HG03095 (cell line): Measurements from ENCODE around the gene RPL27.
"Not testable (repeated sequence)": the region's sequence is repeated elsewhere in the genome, so short reads cannot be mapped to it uniquely, and the experiment has no call there.

Experiments
- ATAC-seq: cut with Tn5 transposase; IDR thresholded peaks from one replicate; pipeline ENCODE4 v1.9.1; 2021; ENCODE audit warnings: moderate library complexity; ENCODE audit not compliant: unreplicated experiment

Gene RPL27

DNA sequence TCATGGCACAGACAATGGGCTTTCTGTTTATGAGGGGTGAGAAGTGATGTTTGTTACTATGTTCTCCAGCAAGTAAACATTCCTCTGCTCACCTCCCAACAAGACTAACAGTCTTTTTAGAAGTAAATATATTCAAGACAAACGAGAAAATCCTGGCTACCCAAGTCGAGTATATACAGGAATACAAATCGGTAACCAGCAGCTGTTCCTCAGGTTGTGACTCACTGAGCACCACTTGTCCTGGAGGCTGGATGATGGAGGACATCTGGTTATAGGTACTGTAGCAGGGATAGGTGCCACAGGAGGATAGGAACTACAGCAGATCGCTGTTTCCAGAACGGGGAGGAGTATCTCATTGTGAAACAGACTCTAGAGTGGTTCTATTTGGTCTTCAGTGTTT is 5.3 kb upstream of the RPL27 start:
- ATAC-seq = no peak

DNA sequence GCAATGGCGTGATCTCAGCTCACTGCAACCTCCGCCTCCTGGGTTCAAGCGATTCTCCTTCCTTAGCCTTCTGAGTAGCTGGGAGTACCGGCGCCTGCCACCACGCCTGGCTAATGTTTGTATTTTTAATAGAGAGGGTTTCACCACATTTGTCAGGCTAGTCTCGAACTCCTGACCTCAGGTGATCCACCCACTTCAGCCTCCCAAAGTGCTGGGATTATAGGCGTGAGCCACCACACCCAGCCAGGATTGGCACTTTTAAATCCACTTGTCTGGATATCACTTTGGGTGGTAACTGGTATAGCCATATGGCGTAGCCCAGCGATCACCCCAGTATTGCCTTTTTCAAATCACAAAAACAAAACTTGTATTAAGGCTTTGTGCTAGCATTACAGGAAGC is 4.3 kb upstream of the RPL27 start:
- not testable (repeated sequence) for ATAC-seq

DNA sequence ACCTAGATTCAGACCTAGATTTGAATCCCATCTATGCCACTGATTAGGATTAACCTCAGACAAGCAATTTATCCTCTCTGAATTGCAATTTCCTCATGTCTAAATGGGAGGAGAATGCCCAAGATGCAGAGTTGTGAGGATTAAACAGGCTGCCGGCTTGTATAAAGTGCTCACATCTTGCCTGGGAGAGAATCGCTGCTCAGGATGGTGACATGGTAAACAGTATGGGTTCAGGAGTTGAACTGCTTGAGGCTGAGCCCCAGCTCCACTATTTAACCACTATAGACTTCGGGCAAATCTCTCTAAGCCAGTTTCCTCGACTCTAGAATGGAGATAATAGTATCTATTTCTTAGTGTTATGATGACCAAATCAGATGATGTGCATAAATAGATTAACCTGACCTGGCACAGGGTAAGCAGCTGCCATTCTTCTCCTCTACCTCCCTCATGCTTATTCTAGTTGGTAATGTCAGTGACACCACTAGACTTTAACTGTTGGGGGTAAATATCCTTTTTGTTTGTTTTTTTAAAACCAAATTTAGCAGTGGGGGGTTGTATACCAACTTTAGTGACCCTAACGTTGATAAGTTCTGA is 732 bp upstream of the RPL27 start:
- no peak for ATAC-seq

DNA sequence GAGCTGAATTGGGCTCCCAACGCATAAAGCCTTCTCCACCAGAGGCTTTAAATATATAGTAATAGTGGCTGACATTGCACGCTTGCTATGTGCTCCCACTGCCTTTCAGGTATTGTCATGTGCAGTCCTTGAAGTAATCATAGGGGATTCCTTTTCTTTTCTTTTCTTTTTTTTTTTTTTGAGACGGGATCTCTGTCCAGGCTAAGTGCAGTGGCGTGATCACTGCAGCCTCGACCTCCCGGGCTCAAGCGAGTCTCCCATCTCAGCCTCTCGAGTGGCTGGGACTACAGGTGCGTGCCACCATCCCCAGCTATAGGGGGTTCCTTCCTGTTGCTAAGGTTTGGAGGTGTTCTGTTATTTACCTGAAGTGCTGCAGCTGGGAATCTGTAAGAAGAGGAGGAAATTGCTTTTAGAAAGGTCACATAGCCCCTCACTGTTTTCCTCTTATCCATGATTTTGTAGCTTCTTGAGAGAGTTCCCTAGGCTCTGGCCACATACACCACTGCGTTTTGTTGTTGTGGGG is 845 bp downstream of the RPL27 start:
- ATAC-seq = no peak

DNA sequence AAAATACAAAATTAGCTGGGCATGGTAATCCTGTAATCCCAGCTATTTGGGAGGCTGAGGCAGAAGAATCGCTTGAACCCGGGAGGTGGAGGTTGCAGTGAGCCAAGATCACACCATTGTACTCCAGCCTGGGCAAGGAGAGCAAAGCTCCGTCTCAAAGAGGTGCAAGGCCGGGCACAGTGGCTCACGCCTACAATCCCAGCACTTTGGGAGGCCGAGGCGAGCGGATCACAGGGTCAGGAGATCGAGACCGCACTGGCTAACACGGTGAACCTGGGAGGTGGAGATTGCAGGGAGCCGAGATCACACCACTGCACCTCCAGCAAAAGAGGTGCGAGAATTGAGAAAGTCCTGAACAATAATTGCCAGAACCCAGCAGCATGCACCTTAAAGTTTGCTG is 2.7 kb downstream of the RPL27 start:
- ATAC-seq = not testable (repeated sequence)

DNA sequence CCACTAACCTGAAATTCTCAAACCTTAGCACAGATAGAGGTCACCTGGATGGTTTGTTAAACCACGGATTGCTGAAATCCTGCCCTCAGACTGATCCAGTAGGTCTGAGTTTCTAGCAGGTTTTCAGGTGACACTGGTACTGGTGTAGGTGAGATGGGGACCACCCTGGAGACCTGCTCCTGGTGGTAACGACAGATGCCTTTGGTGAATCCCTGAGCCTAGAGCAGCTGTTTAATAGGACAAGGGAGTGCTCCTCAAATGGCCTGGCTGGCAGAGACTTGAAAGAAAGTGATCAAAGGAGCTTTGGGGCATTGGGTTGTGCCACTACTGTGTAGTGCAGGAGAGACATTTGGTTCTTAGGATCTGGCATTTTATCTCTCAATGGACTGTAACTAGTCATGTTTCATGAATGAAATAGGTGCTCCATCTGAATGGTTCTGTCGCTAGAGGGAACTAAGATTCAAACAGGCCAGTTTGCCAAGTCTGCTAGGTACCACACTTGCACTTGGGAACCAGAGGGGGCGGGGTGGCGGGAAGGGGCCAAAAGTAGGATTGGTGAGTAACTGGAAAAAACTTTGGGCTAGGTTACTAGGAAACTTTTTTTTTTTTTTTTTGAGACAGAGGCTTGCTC is 5.4 kb downstream of the RPL27 start:
- ATAC-seq = no peak

DNA sequence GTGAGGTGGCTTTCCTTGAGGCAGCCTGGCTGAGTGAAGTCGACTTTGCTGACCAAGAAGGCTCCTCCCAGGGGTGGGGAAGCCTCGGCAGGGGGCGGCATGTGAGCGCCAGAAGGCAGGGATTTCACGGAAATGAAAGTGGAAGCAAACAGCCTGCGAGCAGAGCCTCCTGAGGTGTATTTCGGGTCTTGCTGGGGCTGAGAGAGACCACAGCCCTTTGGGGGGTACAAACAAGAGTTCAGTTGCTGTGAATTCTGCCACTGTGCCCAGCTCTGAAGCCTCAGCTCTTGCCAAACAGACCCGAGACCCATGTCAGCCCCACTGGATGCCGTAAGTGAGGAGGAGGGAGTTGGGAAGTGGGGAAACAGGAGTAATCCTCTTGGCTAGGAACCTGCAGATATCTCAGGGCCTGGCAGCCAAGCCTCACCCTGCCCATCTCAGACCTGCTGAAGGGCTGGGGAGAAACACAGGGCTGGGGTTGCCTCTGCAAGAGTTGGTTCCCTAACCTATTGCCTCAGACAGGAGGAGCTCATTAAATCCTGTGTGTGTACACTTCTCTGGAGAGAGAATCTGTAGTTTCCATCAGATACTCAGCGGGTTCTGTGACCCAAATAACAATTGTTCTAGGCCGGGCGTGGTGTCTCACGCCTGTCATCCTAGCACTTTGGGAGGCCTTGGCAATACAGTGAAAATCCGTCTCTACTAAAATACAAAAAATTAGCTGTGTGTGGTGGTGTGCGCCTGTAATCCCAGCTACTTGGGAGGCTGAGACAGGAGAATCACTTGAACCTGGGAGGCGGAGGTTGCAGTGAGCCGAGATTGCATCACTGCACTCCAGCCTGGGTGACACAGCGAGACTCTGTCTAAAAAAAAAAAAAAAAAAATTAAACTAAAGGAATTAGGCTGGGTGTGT is 8.7 kb downstream of the RPL27 start, which contains the start of gene IFI35:
Gene IFI35, plus strand, starts transcription at position 146 of the 913 bp plus-strand sequence. Its CDS starts 164 bp downstream, at position 310.
- peak; percentile 82 for ATAC-seq

DNA sequence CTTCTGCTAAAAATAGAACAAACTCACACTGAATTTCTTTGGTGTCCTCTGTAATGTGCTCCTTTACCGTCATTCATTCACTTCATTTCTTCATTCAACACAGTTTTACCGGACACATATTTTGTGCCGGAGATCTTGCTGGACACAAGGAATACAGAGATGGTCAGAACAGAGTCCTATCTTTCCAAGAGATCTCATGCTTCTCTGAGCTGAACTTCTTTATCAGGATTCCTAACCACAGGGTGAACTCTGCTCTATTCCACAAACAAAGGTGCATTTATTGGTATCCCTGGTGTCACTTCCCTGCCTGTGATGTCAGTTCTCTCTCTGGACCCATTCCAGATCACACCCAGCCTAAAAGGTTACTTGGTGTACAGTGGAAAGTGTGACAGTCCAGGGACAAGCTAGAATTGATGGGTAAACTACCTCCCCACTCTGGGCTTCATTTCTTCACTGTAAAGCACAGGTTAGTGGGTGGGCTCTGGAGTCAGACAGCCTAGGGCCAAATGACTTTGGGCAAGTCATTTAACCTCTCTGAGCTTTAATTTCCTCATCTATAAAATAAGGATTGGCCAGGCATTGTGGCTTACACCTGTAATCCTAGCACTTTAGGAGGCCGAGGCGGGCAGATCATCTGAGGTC is 12.6 kb downstream of the RPL27 start:
- ATAC-seq = no peak

DNA sequence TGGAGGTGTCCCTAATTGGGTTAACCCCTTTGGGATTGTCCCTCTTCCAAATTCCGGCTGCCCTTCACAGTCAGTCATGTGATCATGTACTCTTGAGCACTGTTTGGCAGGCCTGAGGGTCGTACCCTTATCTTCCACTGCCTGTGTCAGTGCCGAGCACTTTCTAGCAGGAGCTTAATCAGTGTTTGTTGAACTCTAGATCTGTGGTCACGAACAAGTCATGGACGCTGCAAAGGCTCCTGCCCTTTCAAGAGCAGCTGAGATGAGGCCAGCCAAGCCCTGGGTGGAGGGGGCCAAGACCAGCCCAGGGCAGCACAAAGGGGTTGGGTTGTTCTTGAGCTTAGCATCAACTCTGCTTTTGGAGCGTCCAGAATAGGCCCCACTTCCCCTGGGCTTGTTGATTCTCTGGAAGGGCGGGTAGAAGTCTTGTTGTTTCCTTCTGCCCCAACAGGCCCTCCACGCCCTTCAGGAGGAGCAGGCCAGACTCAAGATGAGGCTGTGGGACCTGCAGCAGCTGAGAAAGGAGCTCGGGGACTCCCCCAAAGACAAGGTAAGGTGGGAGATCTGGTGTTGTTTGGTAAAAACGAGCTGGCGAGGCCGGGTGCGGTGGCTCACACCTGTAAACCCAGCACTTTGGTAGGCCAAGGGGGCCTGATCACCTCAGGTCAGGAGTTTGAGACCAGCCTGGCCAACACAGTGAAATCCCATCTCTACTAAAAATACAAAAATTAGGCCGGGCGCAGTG is 13.7 kb downstream of the RPL27 start:
- no peak for ATAC-seq

DNA sequence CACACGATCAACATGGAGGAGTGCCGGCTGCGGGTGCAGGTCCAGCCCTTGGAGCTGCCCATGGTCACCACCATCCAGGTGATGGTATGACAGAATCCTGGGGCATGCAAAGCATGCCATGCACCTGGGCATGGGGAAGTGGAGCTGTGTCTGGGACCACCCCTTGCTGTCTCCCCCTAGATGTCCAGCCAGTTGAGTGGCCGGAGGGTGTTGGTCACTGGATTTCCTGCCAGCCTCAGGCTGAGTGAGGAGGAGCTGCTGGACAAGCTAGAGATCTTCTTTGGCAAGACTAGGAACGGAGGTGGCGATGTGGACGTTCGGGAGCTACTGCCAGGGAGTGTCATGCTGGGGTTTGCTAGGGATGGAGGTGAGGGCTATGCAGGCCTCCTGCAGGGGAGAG is 15.1 kb downstream of the RPL27 start:
- no peak for ATAC-seq

DNA sequence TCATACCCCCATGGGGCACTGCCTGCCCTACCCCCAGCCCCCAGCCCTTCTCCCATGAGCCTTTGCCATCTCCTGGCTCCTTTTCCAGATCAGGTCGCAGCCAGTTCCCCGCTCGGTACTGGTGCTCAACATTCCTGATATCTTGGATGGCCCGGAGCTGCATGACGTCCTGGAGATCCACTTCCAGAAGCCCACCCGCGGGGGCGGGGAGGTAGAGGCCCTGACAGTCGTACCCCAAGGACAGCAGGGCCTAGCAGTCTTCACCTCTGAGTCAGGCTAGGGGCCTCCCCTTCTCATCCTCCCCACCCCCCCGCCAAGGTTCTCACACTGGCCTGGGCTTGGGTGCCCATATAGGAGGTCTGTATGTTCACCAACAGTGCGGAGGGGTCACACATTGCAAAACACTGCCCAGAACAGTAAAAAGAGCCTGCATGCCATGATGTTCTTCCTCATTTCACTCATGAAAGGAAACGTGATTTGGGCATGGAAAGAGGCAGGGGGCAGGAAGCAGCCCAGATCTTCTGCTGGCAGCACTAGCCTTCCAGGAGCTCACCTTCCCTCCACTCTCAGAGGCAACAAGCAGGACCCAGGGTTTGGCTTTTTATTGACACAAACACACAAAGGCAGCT is 15.9 kb downstream of the RPL27 start:
- no peak for ATAC-seq

DNA sequence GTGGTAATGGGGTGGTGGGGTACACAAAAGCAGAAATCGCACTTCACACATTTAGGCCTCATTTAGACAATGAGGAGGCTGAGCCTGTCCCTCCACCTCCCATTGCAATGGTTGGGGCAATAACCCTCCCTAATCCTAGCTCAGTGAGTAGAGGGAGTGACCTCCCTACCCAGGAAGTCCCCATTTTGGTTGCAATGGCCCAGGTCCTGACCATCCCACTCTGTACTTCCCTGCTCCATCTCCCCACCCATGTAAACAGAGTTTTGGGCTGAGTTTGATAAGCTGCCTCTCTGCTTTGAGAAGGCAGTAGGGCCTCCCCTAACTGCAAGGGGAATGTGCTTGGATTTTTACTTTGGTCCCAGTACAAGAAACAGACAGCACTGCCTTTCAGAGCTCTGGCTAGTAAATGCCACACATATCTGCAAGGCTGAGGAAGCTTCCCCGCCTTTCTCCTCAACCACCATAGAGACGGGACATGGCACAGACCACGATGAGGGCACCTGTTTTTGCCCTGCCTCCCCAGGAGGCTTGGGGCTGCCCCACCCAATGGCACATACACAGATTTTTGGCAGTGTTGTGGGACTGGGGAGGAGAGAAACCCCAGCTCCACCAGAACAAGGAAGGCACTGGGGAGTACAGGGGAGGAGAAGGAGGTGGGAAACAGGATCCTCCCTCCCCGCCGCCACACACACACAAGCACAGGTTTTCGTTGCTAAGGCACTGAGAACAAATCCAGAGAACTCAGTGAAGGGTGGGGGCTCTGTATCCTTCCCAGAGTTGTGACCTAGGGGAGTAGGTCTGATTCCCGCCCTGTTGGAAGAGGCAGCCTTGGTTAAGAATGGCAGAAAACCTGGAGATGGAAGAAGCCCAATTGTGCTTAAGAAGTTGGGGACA is 16.7 kb downstream of the RPL27 start:
- ATAC-seq = no peak

DNA sequence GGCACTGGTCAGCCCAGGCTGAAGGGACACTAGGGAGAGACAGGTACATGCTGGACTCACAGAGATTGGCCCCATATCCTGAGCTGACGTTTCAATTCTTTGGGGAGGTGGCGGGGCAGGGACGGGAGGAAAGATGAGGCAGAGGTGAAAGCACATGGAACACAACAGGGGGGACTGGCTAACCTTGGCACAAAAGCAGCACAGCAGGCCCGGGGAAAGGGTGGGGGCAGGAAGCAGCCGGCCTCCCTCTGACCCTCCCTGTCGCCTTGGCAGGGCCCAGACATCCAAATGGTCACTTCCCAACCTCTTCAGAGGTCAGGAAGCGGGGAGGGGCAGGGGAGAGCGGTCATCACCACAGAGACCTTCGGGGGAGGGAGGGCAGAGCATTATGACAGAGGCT is 17.4 kb downstream of the RPL27 start:
- no peak for ATAC-seq

DNA sequence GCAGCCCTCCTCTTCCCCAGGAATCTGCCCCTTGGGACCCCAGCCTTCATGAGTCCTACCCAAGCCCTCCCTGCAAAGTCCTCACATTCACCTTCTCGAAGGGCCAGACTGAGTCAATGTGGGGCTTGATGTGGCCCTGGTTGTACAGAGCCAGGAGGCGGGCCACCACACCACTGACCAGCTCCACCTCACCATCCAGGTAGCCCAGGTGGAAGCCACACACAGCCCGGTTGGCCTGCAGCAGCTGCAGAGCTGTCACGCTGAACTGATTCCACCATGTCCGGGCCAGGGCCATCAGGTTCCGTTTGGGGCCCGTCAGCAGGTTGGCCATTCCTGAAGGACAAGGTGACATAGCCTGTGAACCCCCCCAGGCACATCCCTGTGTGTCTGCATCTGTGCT is 18.0 kb downstream of the RPL27 start:
- ATAC-seq = no peak

DNA sequence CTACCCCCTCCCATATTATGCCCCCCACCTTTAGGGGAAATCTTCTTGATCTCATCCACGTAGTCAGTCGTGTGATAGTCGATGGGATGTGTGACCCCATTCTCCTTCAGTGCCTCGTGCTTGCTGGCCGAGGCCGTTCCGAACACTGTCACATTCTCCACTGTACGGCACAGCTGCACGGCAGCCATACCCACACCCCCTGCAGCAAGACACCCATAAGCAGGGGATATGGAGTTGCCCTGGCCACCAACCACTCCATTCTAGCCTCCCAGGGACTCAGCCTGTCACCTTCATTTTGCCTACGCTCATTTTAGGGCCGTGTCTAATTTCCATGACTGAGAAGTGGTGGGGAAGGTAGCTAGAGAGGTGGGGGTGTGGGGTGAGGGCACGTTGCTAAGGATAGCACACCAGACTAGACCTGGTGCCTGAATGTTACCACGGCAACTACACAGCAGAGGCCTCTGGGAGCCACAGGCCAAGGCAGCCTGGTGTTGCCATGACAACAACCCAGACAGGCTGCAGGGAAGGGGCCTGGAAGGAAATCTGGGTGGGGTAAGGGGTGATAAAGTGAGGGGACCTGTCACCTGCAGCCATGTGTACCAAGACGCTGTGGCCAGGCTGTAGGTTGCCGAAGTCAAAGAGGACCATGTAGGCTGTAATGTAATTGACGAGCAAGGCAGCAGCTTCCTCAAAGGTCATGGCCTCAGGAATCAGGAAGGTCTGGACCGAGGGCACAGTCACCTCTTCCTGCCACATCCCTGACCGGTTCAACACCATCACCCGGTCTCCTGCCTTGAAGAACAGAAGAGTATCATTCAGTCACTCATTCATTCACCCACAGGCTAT is 20.0 kb downstream of the RPL27 start:
- no peak for ATAC-seq

DNA sequence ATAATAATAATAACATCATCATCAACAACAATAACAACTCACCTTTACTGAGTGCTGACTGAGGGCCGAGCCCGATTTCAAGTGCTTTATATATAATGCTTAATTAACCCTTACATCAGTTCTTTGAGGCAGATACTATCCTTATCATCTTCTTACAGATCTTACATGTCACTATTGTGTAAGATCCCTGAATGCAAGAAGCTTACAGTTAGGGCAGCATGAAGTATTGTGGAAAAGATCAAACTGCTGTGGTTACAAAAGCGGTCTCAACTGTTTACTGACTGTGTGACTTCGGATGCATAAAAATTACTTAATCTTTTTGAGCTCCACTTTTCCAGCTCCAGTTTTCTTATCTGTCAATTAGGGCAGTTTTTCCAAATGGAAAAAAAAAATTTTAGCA is 20.7 kb downstream of the RPL27 start:
- ATAC-seq = no peak

DNA sequence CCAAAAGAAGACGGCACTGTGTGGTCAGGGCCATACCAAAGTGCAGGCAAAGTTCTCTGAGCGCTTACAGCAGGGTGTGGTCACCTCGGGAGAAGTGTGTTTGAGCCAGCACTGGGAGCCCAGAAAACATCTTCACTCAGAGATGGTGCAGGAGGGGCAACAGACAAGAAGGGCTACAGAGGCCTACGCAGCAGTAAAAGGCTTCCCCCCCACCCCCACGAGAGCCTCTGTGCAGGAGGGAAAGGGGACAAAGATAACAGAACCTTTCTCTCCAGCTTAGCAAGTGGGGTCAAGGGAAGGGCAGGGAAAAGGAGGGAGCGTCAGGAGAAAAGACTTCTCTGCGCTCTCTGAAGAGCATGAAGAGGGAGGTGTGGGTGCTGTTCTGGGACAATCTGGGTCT is 21.2 kb downstream of the RPL27 start:
- ATAC-seq = no peak

DNA sequence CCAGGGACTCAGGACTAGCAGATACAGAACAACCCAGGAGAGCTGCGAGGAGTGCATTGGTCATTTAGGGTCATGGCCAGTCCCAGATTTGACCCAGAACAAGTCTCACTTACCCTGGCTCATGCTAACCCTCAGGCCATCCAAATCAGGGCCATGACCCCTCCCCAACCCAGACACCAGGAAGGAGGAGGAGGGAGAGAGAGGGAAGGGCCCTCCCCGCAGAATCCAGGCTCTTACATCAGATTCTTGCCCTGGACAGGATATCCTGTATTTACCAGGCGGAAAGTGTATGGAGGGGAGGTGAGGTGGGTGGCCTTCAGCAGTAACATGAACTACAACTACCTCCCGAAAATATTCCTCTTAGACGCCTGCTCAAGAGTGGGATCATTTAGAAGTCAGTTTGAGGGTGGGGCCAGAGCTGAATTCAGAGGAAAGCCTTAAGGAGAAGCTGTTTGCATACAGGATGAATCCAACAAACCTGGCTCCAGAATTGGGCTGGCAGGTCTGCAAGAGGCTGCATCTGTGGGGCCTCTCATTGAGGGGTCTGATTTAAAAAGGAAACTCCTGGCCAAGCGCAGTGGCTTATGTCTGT is 21.9 kb downstream of the RPL27 start:
- no peak for ATAC-seq
